Effector CD8-positive, alpha-beta T cell (primary cell): ENCODE data around the gene FAS.

Source experiments
- DNase-seq: peaks from one replicate; lab custom pipeline; 2025; lab: John Stamatoyannopoulos, UW
- total RNA-seq, 4 experiments: gene quantifications; one replicate each; lab custom pipeline; 2026; lab: John Stamatoyannopoulos, UW

The FAS gene
- total RNA-seq: 52.0 to 107 (median 90.0) reads per million in 4 experiments

GRCh38 chr10:88990384-88991160 is at the start of gene FAS:
TSS of gene FAS (plus strand) at chr10:88990798. CDS start at chr10:88990877, 79 bp downstream.
- peak; percentile 52 for DNase-seq

- no peak for DNase-seq
Measured at GRCh38 chr10:88941026-88941425, 49.6 kb upstream of the FAS start.

GRCh38 chr10:88943778-88944177 is 46.8 kb upstream of the FAS start:
- DNase-seq: no peak

GRCh38 chr10:88944813-88945212 is 45.8 kb upstream of the FAS start:
- DNase-seq: no peak

GRCh38 chr10:88946200-88946599 is 44.4 kb upstream of the FAS start:
- DNase-seq: no peak

- no peak for DNase-seq
Measured at GRCh38 chr10:88946965-88947590, 43.5 kb upstream of the FAS start.

GRCh38 chr10:88949051-88949450 is 41.5 kb upstream of the FAS start:
- DNase-seq: no peak

- DNase-seq: no peak
Measured at GRCh38 chr10:88949912-88950837, 40.4 kb upstream of the FAS start.

- DNase-seq: no peak
Measured at GRCh38 chr10:88952647-88953111, 37.9 kb upstream of the FAS start, which contains the start of gene ACTA2. TSS of gene ACTA2 (minus strand) at chr10:88952773. CDS start at chr10:88948930, 3,843 bp downstream.

- DNase-seq: no peak
Measured at GRCh38 chr10:88953662-88954061, 36.9 kb upstream of the FAS start.

GRCh38 chr10:88954458-88955083 is 36.0 kb upstream of the FAS start:
- no peak for DNase-seq

- DNase-seq: no peak
Measured at GRCh38 chr10:88957381-88957780, 33.2 kb upstream of the FAS start.

GRCh38 chr10:88958721-88959120 is 31.9 kb upstream of the FAS start:
- no peak for DNase-seq

- DNase-seq: no peak
Measured at GRCh38 chr10:88960802-88961201, 29.8 kb upstream of the FAS start.

GRCh38 chr10:88961266-88961665 is 29.3 kb upstream of the FAS start:
- DNase-seq: no peak

- DNase-seq: no peak
Measured at GRCh38 chr10:88962336-88962735, 28.3 kb upstream of the FAS start.

- DNase-seq: no peak
Measured at GRCh38 chr10:88963318-88963717, 27.3 kb upstream of the FAS start.

- no peak for DNase-seq
Measured at GRCh38 chr10:88964360-88964759, 26.2 kb upstream of the FAS start.

GRCh38 chr10:88964869-88965415 is 25.7 kb upstream of the FAS start:
- DNase-seq: no peak

GRCh38 chr10:88966797-88967196 is 23.8 kb upstream of the FAS start:
- DNase-seq: no peak

- no peak for DNase-seq
Measured at GRCh38 chr10:88968391-88968790, 22.2 kb upstream of the FAS start.
